A673 (cell line): Measurements from ENCODE around the gene NRXN3. TPM values are rescaled to one million over a fixed set of nuclear protein-coding genes. Genes with fewer than 3 reads are reported as not detected.

Experiments
- BruUV-seq: library from RNA; stranded (reverse); fragments of 400-500 nt; replicated peaks from 2 replicates; lab custom pipeline; 2021; lab: Mats Ljungman, UMichigan
- CTCF ChIA-PET: fragments of 300-600 bp; sonication (Branson Sonifier 250); formaldehyde crosslinking; loops from one replicate; lab custom pipeline; 2022; ENCODE audit warnings: antibody characterized with exemption; lab: Charles Lee
- POLR2A ChIA-PET: fragments of 300-600 bp; sonication (Branson Sonifier 250); formaldehyde crosslinking; loops from one replicate; lab custom pipeline; 2022; ENCODE audit warnings: antibody characterized with exemption; ENCODE audit not compliant: low non-redundant PET; lab: Charles Lee
- DNase-seq: peaks from one replicate; pipeline ENCODE4 v3.0.0-alpha.2; 2015; ENCODE audit warnings: low spot score
- H3K27ac ChIP-seq: fragments of 200-600 bp; sonication (generic); 2 replicates; pipeline ENCODE4 v1.5.1; 2016; ENCODE audit warnings: mixed run types, low read depth, mild to moderate bottlenecking, mixed read lengths, antibody characterized with exemption, low read length; ENCODE audit not compliant: poor library complexity, severe bottlenecking
- H3K27me3 ChIP-seq: fragments of 200-600 bp; sonication (generic); replicated peaks from 2 replicates; pipeline ENCODE4 v1.6.1; 2017; ENCODE audit warnings: mixed run types, low read depth, mild to moderate bottlenecking, mixed read lengths, antibody characterized with exemption, low read length; ENCODE audit not compliant: insufficient read depth, poor library complexity
- H3K36me3 ChIP-seq: fragments of 200-600 bp; sonication (generic); 2 replicates; pipeline ENCODE4 v1.6.1; 2016; ENCODE audit warnings: mixed run types, mild to moderate bottlenecking, mixed read lengths, antibody characterized with exemption, low read length; ENCODE audit not compliant: insufficient read depth, poor library complexity, severe bottlenecking
- H3K4me1 ChIP-seq: fragments of 200-600 bp; sonication (generic); 2 replicates; pipeline ENCODE4 v1.6.1; 2017; ENCODE audit warnings: mixed run types, mild to moderate bottlenecking, mixed read lengths, antibody characterized with exemption, low read length; ENCODE audit not compliant: insufficient read depth, poor library complexity, severe bottlenecking
- H3K4me3 ChIP-seq: fragments of 200-600 bp; sonication (generic); 2 replicates; pipeline ENCODE4 v1.5.1; 2016; ENCODE audit warnings: low read depth, mixed run types, mild to moderate bottlenecking, mixed read lengths, low read length; ENCODE audit not compliant: poor library complexity, severe bottlenecking
- H3K9me3 ChIP-seq: fragments of 200-600 bp; sonication (generic); 2 replicates; pipeline ENCODE4 v1.6.1; 2016; ENCODE audit warnings: mixed run types, low read depth, mild to moderate bottlenecking, mixed read lengths, antibody characterized with exemption, low read length; ENCODE audit not compliant: poor library complexity, severe bottlenecking
- CTCF ChIP-seq: fragments of 300-800, 200-600 bp; sonication (generic); conservative IDR thresholded peaks from 2 replicates; pipeline ENCODE4 v1.5.1; 2017; ENCODE audit warnings: low read depth, mild to moderate bottlenecking, antibody characterized with exemption, low read length, moderate library complexity, mixed read lengths
- EZH2 ChIP-seq: fragments of 200-600 bp; sonication (generic); IDR thresholded peaks from 2 replicates; pipeline ENCODE4 v1.6.1; 2017; ENCODE audit warnings: borderline replicate concordance, low read depth, mild to moderate bottlenecking, mixed read lengths, antibody characterized with exemption, low read length; ENCODE audit not compliant: poor library complexity, severe bottlenecking
- intact Hi-C: fragments of 100-400 bp; cut with micrococcal nuclease; formaldehyde crosslinking; loops from one replicate; pipeline ENCODE4 v1.10.0; 2022; ENCODE audit not compliant: unreplicated experiment
- total RNA-seq: library from RNA; stranded (reverse); gene quantifications from 2 replicates; pipeline ENCODE4 v1.2.3, GENCODE V29; 2021

NRXN3 gene
- total RNA-seq, 1 experiment from 2014 or later, result 0.21 TPM

GRCh38 chr14:79608446-79608845 is 1438.3 kb downstream of the NRXN3 start:
- no TSS peak for BruUV-seq
- no peaks in the 10 kb centered on the region for H3K9me3 ChIP-seq

GRCh38 chr14:79613625-79614024 is 1443.5 kb downstream of the NRXN3 start:
- CTCF ChIA-PET, result no interaction called here

More at GRCh38 chr14:79608446-79608845, 1438.3 kb downstream of the NRXN3 start:
- Histone ChIP-seq H3K27me3 (no peaks in the 10 kb centered on the region), H3K27ac (no peak overlapping the region), H3K36me3 (no peaks in the 10 kb centered on the region), H3K4me1 (no peaks in the 10 kb centered on the region), H3K4me3 (no peak overlapping the region)
- DNase-seq, result no peak
- no peak for TF ChIP-seq CTCF
- no peak for TF ChIP-seq EZH2
- ChIA-PET CTCF (no interaction called here), POLR2A (no interaction called here)
- intact Hi-C loops, result no loop called here

GRCh38 chr14:79614448-79614847 is 1444.3 kb downstream of the NRXN3 start:
- Histone ChIP-seq H3K27me3 (peaks cover 4% of the 10 kb centered on the region), H3K4me3 (no peak overlapping the region), H3K36me3 (no peaks in the 10 kb centered on the region), H3K4me1 (no peaks in the 10 kb centered on the region), H3K27ac (no peak overlapping the region), H3K9me3 (no peaks in the 10 kb centered on the region)
- ChIA-PET CTCF (no interaction called here), POLR2A (no interaction called here)
- TF ChIP-seq CTCF, result no peak
- TF ChIP-seq EZH2, result no peak
- no peak for DNase-seq
- intact Hi-C loops, result no loop called here
- BruUV-seq, result no TSS peak

More at GRCh38 chr14:79613625-79614024, 1443.5 kb downstream of the NRXN3 start:
- POLR2A ChIA-PET, result no interaction called here
- no TSS peak for BruUV-seq
- no peak overlapping the region for H3K27ac ChIP-seq
- intact Hi-C loops, result no loop called here
- no peaks in the 10 kb centered on the region for H3K36me3 ChIP-seq
- no peak for DNase-seq
- no peaks in the 10 kb centered on the region for H3K4me1 ChIP-seq
- no peaks in the 10 kb centered on the region for H3K9me3 ChIP-seq
- H3K27me3 ChIP-seq, result peaks cover 4% of the 10 kb centered on the region
- no peak overlapping the region for H3K4me3 ChIP-seq
- TF ChIP-seq CTCF (no peak), EZH2 (no peak)
